Stomach (tissue), 4 donors: ENCODE measurements around the gene MYRFL.

ENCODE experiments used
- POLR2A ChIP-seq, 4 donors: fragments of 450-650 bp; IDR thresholded peaks; one replicate each; pipeline ENCODE4 v1.6.1; 2016; ENCODE audit warnings: antibody characterized with exemption in 4 of 4, control low read depth in 2 of 4, mild to moderate bottlenecking in 1 of 4, moderate library complexity in 1 of 4
- TF ChIP-seq, protein P1 (sequence below), 7 experiments: fragments of 450-650 bp in 4 of 7; fragments of 200-600 bp in 3 of 7; sonication (generic) in 3 of 7; IDR thresholded peaks; one replicate each; pipeline ENCODE4 v1.5.1; 2016 to 2019; ENCODE audit warnings: antibody characterized with exemption in 7 of 7, control low read depth in 2 of 7, mild to moderate bottlenecking in 1 of 7

DNA sequence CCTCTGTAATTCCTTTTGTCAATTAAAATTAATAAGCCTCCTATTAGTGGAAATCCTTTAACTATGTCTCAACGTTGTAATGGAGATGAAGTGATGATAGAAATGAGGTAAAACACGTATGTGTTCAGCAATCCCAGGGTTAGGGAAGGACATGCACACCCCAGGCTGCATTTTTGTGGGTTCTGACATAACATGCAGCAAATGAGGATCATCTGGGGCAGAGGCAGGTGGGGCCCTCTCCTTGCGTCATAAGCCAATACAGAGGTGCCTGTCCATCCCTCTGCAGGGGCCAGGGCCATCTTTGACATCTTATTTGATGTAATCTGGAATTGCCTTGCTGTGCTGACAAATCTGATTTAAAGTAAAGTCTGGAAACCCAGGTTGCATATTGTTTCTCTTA, 73.2 kb downstream of the MYRFL start:
- TF ChIP-seq, protein P1, sequence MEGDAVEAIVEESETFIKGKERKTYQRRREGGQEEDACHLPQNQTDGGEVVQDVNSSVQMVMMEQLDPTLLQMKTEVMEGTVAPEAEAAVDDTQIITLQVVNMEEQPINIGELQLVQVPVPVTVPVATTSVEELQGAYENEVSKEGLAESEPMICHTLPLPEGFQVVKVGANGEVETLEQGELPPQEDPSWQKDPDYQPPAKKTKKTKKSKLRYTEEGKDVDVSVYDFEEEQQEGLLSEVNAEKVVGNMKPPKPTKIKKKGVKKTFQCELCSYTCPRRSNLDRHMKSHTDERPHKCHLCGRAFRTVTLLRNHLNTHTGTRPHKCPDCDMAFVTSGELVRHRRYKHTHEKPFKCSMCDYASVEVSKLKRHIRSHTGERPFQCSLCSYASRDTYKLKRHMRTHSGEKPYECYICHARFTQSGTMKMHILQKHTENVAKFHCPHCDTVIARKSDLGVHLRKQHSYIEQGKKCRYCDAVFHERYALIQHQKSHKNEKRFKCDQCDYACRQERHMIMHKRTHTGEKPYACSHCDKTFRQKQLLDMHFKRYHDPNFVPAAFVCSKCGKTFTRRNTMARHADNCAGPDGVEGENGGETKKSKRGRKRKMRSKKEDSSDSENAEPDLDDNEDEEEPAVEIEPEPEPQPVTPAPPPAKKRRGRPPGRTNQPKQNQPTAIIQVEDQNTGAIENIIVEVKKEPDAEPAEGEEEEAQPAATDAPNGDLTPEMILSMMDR (IDR thresholded peaks at IDR 0.05) = no peak
- TF ChIP-seq POLR2A (IDR thresholded peaks at IDR 0.05) = no peak
